NCI-H1417 (cell line): ENCODE data around the gene TREM2.
"Not testable (repeated sequence)": the region's sequence is repeated elsewhere in the genome, so short reads cannot be mapped to it uniquely, and the experiment has no call there.

Experiments
- DNase-seq, 3 experiments: peaks; one replicate each; lab custom pipeline; 2025; lab: John Stamatoyannopoulos, UW

TREM2 gene

GRCh38 chr6:41162687-41163418, at the start of gene TREM2:
Gene TREM2, minus strand, starts transcription at chr6:41163116. Its CDS starts 34 bp downstream, at chr6:41163082.
- no peak for DNase-seq

DNA sequence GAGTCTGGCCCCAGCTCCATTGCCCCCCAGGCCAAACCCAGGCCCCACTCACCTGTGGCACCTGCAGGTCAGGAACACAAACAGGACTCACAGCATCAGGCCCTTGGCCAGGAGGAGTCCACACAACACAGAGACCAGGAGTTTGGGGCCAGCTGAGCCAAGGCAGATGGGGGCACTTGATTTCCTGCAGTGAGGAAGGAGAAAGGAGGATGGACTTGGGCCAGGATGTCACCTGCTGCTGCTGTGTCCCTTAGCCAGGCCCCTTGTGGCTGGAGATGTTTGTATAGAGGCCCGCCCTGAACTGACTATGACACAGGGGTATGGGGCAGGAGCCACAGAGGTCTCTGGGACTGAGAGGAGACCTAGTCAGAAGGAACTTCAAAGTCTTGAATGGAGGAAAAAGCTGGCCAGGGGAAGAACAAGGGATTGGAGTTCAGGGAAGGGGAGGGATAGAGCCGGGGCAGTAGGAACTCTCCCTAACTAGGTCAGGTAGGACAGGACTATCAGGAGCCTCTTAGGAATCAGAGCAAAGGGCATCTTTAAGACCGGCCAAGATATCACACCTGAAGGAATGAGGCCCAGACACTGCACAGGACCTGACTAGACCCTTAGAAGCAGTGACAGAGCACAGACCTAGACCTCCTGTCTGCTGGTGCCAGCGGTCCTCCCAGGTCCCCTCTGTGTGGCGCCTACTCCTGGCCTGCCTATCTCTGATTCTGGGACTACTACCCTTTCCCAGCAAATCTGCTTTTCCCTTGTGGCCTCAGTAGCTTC, 46.8 kb upstream of the TREM2 start:
- no peak for DNase-seq

DNA sequence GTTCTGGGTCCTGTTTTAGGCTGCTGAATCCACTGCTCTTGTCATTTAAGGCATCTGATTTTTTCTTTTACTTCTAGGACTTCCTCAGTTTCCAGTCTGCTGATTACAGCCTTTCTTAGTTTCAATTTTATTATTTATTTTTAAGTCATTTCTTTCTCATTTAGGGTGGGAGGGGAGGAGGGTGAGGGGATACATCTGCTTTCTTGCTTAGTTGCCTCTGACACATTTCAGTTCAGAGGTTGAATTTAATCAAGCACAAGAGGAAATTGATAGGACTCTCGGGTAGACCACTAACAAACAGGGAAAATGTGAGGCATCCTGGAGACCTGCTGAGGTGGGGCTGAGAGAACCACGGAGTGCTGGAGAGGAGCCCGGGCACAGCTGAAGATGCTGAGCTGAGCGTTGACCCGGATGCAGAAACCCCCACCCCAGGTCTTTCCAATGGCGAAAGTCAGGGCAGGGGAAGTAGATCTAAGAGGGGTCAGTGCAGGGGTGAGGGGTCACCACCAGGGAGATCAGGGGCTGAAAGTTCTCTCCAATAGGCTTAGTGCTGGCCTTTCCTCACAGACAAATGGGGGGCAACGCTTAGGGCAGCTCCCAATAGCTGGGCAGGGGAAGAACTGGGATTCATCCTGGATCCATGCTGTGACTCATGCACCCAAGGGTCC, 45.7 kb upstream of the TREM2 start:
- no peak for DNase-seq

DNA sequence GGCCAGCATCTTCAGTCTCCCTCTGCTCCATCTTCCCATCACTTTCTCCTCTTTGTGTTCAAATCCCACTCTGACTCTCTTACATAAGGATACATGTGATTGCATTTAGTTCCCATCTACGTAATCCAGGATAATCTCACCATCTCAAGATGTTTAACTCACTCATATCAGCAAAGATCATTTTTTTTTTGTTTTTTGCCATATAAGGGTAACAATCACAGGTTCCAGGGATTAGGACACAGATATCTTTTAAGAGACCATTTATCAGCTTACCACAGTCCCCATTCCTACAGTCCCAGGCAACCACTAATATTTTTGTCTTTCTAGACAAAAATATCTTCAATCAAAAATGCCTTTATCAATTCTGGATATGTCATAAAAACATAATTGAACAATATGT, 41.2 kb upstream of the TREM2 start:
- DNase-seq: no peak

DNA sequence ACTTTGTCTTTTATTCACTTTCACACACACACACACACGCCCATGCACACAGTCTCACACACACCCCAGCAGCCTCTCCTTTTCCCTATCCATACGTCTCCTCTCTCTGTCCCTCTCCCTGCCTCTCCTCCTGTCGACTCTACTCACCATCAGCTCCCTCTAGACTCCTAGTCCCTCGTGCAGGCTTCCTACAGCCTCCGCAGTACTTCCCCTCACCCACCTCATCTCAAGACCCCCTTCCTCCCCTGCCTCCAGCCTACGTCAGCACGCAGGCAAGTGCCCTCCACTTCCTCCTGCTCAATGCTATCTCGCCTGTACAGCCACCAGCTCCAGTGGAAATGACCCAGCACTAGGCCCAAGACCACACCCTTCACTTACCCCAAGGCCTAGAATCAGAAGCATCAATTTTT, 38.9 kb upstream of the TREM2 start:
- DNase-seq: no peak

DNA sequence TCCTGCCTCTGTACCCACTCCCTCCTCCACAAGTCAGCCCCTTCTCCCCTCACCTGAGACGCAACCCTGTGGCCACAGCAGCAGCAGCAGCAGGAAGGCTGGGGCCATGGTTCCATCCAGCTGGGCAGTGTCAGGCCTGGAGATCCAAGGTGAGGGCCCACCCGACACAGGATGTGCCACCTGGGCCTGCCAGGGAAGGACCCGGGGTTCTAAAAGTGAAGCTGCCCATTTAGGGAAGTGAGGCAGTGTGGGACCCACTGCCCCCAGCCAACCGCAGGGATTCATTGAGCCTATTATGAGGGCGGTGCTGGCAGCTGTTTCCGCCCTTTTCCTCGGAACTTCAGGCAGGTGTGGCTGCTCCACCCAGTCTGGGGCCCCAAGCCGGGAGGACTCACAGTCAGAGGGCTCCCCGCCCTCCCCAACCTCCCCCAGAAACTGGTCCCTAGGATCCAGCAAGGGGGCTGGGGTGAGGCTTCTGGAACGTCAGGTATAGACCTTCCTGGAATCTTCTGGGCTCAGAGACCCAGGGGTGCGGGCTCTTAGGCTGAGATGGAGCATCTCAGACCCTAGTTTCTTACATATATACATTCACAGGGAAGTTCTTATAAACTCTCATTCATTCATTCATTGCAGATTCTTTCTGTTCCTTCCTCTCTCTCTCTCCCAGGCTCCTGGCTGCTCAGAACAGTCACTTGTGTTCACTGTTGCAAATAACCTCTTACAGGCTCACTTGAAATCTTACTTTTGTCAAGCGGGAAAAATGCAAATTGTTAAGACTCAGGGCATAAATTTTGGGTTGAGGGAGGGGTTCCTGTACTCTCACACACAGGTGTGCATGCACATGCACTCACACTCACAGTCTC, 38.2 kb upstream of the TREM2 start, which contains the start of gene TREML2:
Gene TREML2 (minus strand): TSS at position 249 of the 863 bp plus-strand sequence. CDS start 141 bp downstream, at position 108.
- no peak for DNase-seq

DNA sequence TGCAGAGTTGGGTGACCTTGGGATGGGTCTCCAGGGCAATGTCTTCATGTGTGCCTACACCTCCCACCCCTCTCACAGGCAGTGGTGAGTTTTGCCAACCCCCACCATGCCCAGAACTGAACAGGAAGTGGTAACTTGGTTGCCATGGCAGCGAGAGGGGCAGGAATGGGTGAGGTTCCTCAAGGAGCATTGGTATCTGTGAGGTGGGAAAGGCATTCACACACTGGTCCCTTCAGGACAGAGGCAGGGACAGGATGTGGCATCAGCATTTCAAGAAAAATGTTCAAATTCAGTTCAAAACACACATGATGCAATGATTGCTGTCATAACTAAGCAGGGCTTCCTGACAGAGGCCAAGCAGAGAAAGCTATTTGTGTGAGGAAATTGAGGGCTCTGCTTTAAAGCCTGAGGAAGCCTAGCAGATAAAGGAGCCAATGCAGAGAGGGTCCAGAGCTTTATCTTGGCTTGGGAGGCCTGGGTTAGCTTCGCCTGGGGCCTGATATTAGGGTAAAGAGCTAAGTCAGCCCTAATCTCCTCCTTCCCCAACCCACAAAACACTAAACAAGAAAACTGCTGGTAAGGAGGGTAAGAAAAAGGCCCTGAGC, 37.5 kb upstream of the TREM2 start:
- DNase-seq: peak in 1 of 3 experiments; percentile 21

DNA sequence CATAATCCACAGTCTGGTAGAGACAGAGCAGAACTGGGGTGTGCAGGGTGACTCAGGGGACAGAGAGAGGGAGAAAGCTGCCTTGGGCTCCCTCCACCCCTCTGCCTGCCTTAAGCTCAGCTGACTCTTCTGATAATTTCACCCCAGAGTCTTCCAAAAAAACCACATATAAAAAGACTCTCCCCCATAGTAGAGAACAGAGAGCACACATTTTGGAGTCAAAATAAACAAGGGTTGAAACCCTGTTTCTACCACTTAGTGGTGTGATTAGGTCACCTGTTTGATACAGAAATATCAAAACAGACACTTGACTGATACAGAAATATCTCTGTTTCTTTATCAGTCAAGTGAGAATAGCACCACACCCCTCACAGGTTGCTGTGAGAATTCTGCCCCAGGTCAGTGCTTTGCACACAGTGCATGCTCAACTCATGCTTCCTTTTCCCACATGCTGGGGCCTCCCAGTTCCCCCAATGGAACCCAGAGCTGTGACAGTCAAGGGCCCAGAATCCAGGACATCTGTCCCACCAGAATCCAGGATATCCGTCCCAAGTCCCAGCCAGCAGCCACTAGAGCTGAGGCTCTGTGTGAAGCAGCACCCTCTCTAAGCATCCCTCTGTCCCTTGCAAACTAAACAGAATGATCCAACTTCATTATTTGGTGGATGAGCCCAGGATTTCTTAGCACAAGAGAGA, 36.8 kb upstream of the TREM2 start:
- DNase-seq: no peak

DNA sequence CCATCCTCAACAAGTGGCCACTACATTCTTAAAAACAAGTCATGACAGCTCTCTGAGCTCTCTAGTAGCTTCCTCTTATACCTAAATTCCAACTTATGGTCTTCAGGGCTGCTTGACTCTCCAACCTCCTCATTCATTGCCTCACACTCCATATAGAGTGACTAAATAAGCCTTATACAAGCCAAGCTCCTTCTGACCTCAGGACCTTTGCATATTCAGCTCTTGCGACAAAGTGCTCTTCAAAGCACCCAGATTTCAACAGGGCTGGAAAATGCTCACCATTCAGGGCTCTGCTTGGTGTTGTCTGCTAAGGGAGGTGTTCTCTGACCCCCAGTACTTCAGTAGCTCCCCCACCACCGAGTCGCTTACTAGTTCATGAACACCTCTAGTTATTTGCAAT, 34.3 kb upstream of the TREM2 start:
- no peak for DNase-seq

GRCh38 chr6:41194386-41194785, 31.5 kb upstream of the TREM2 start:
- DNase-seq: no peak

- DNase-seq: no peak
Observed at GRCh38 chr6:41193884-41194283, 31.0 kb upstream of the TREM2 start.

DNA sequence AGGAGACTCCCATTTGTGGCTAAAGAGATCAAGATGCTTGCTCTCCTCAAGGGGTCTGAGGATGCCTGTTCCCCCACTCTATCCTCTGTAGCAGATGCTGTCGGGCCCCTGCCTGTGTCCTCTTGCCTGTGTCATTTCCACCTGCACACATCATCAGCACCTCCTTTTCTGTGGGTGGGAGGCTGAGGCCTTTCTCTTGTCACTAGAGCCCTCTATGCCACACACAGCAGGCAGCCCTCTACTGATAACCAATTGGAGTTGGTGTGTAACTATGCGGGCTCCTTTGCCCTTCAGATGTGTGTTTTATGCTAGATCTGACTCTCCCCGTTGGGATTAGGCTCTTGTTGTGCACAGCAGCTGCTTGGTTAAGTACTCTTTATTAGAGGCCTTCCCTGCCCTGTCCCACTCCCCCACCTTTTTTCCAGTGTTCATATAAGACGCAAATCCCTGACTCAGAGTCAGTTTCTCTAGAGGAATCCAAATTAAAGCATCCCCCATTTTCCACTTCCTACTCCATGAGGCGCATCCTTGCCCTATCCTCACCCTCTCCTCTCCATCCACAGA, 30.3 kb upstream of the TREM2 start:
- no peak for DNase-seq

- DNase-seq: no peak
Observed at GRCh38 chr6:41191569-41191968, 28.7 kb upstream of the TREM2 start.

- DNase-seq: no peak
Observed at GRCh38 chr6:41190791-41191190, 27.9 kb upstream of the TREM2 start.

DNA sequence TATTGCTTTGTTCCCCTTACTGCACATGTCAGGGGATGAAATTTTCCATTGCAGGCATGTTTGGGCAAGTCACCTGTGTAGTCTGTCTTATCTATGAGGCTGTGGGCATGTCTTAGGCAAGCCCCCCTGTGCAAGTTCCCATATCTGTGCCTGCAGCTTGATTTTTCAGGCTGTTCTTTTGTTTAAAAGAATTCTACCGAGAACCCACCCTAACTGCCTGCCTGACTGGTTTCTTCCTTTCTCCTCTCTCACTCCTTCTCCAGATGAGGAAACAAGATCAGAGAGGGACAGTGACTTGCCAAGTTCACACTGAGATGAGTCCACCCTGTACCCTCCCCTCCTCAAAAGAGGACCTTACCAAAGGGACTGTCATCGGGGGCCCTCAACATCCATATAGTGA, 27.1 kb upstream of the TREM2 start:
- DNase-seq: no peak

GRCh38 chr6:41189046-41189445, 26.1 kb upstream of the TREM2 start:
- not testable (repeated sequence) for DNase-seq

- peak in 1 of 3 experiments; percentile 15 for DNase-seq
Observed at GRCh38 chr6:41187924-41188886, 25.3 kb upstream of the TREM2 start.

- DNase-seq: no peak
Observed at GRCh38 chr6:41186031-41186562, 23.2 kb upstream of the TREM2 start.

- DNase-seq: no peak
Observed at GRCh38 chr6:41184761-41185160, 21.8 kb upstream of the TREM2 start.
